GM23248 (cell line): Measurements from ENCODE around the gene NCR1. TPM values are rescaled to one million over a fixed set of nuclear protein-coding genes. Genes with fewer than 3 reads are reported as not detected.
"Not testable (repeated sequence)": the region's sequence is repeated elsewhere in the genome, so short reads cannot be mapped to it uniquely, and the experiment has no call there.

ENCODE experiments used
- DNase-seq: peaks from one replicate; pipeline ENCODE4 v3.0.0-alpha.2; 2015
- H2AFZ ChIP-seq: fragments of 200-600 bp; sonication (generic); 2 replicates; pipeline ENCODE4 v1.6.1; 2016; ENCODE audit warnings: antibody characterized with exemption
- H3F3A ChIP-seq: fragments of 200-600 bp; sonication (generic); 2 replicates; pipeline ENCODE4 v1.6.1; 2016; ENCODE audit warnings: mild to moderate bottlenecking, antibody characterized with exemption, mixed run types; ENCODE audit not compliant: insufficient read depth
- H3K27ac ChIP-seq: fragments of 200-600 bp; sonication (generic); 2 replicates; pipeline ENCODE4 v1.5.1; 2016; ENCODE audit warnings: mild to moderate bottlenecking
- H3K27me3 ChIP-seq: fragments of 200-600 bp; sonication (generic); replicated peaks from 2 replicates; pipeline ENCODE4 v1.6.1; 2016; ENCODE audit warnings: mild to moderate bottlenecking; ENCODE audit not compliant: insufficient read depth
- H3K36me3 ChIP-seq: fragments of 200-600 bp; sonication (generic); 2 replicates; pipeline ENCODE4 v1.6.1; 2016; ENCODE audit warnings: low read depth, mild to moderate bottlenecking
- H3K4me1 ChIP-seq: fragments of 200-600 bp; sonication (generic); 2 replicates; pipeline ENCODE4 v1.6.1; 2016; ENCODE audit warnings: mild to moderate bottlenecking; ENCODE audit not compliant: insufficient read depth
- H3K4me2 ChIP-seq: fragments of 200-600 bp; sonication (generic); one replicate; pipeline ENCODE4 v1.6.1; 2016; ENCODE audit warnings: mild to moderate bottlenecking; ENCODE audit not compliant: unreplicated experiment
- H3K4me3 ChIP-seq: fragments of 200-600 bp; sonication (generic); 2 replicates; pipeline ENCODE4 v1.5.1; 2016; ENCODE audit warnings: mild to moderate bottlenecking
- H3K79me2 ChIP-seq: fragments of 200-600 bp; sonication (generic); 2 replicates; pipeline ENCODE4 v1.6.1; 2016; ENCODE audit warnings: mild to moderate bottlenecking; ENCODE audit not compliant: insufficient read depth
- H3K9ac ChIP-seq: fragments of 200-600 bp; sonication (generic); 2 replicates; pipeline ENCODE4 v1.6.1; 2016; ENCODE audit warnings: mild to moderate bottlenecking
- H3K9me2 ChIP-seq: fragments of 200-600 bp; sonication (generic); 2 replicates; pipeline ENCODE4 v1.6.1; 2016; ENCODE audit warnings: mixed run types, mild to moderate bottlenecking, moderate library complexity; ENCODE audit not compliant: insufficient read depth
- H3K9me3 ChIP-seq: fragments of 200-600 bp; sonication (generic); one replicate; pipeline ENCODE4 v1.6.1; 2017; ENCODE audit warnings: low read depth
- H4K20me1 ChIP-seq: fragments of 200-600 bp; sonication (generic); 2 replicates; pipeline ENCODE4 v1.6.0; 2016; ENCODE audit not compliant: insufficient read depth
- EZH2 ChIP-seq: fragments of 200-600 bp; sonication (generic); IDR thresholded peaks from 2 replicates; pipeline ENCODE4 v1.6.1; 2018; ENCODE audit warnings: antibody characterized with exemption, mild to moderate bottlenecking; ENCODE audit not compliant: insufficient read depth, poor library complexity, severe bottlenecking
- EZH2phosphoT487 ChIP-seq: fragments of 200-600 bp; sonication (generic); IDR thresholded peaks from 2 replicates; pipeline ENCODE4 v1.6.1; 2018; ENCODE audit warnings: antibody characterized with exemption, moderate library complexity, mild to moderate bottlenecking, low read depth; ENCODE audit not compliant: insufficient read depth
- WGBS, 2 experiments: methylation state at CpG; one replicate each; pipeline ENCODE4 v1.1.6; 2015 to 2017; ENCODE audit warnings: low lambda C conversion rate in 2 of 2, low coverage in 1 of 2; ENCODE audit errors: missing lambda C conversion rate in 2 of 2; 5-methylcytosine and 5-hydroxymethylcytosine counted together
- in situ Hi-C: fragments of 300-500 bp; cut with MboI; formaldehyde crosslinking; loops from 2 replicates; pipeline ENCODE4 v1.15.0; 2020
- polyA plus RNA-seq: library from polyadenylated mRNA; unstranded; fragments of >200 nt; fragmentation: Nextera tagmentation; extraction: Ambion mirVana; gene quantifications from 2 replicates; pipeline ENCODE4 v1.2.1, GENCODE V29; 2016
- total RNA-seq: library from RNA; depleted of rRNA; stranded (reverse); fragments of >200 nt; shearing (Covaris generic); gene quantifications from 2 replicates; pipeline ENCODE4 v1.2.3, GENCODE V29; 2014

The NCR1 gene
- total and polyA plus RNA-seq, 2 experiments from 2014 or later = not detected

- in situ Hi-C loops = no loop called here
- TF ChIP-seq EZH2 (no peak), EZH2phosphoT487 (no peak)
- 60 to 70% methylated on average over 6 of the region's 6 CpGs for WGBS, 2 experiments
Measured at GRCh38 chr19:54903303-54903702, 2.6 kb upstream of the NCR1 start.

GRCh38 chr19:54904261-54904660, 1.7 kb upstream of the NCR1 start:
- H3K27me3 ChIP-seq, H3K9ac ChIP-seq, in situ Hi-C loops, H3K4me3 ChIP-seq, H3K36me3 ChIP-seq, H3K4me2 ChIP-seq, H3K9me2 ChIP-seq, H3K9me3 ChIP-seq, H3K79me2 ChIP-seq, DNase-seq, H3K27ac ChIP-seq, H3K4me1 ChIP-seq, H4K20me1 ChIP-seq, H3F3A ChIP-seq, H2AFZ ChIP-seq: not testable (repeated sequence)
- WGBS, 2 experiments = 38 to 41% methylated on average over 4 of the region's 4 CpGs

More at GRCh38 chr19:54903303-54903702, 2.6 kb upstream of the NCR1 start:
- Histone ChIP-seq H3K9me3 (no peaks in the 10 kb centered on the region), H3F3A (no peaks in the 10 kb centered on the region), H3K27ac (no peak overlapping the region), H3K9ac (no peak overlapping the region), H4K20me1 (no peaks in the 10 kb centered on the region), H3K36me3 (no peaks in the 10 kb centered on the region), H3K79me2 (no peaks in the 10 kb centered on the region), H3K9me2 (no peaks in the 10 kb centered on the region), H2AFZ (no peak overlapping the region), H3K4me3 (no peak overlapping the region), H3K4me2 (no peak overlapping the region), H3K4me1 (no peaks in the 10 kb centered on the region), H3K27me3 (no peaks in the 10 kb centered on the region)
- DNase-seq = no peak

- no peak overlapping the region for H3K27ac ChIP-seq
- 4% methylated on average over 5 of the region's 5 CpGs for WGBS, 2 experiments
- no peaks in the 10 kb centered on the region for H3K9me3 ChIP-seq
- in situ Hi-C loops = no loop called here
- no peak for TF ChIP-seq EZH2
- no peak for TF ChIP-seq EZH2phosphoT487
- no peaks in the 10 kb centered on the region for H3K79me2 ChIP-seq
- no peaks in the 10 kb centered on the region for H3K36me3 ChIP-seq
- no peak overlapping the region for H3K9ac ChIP-seq
- no peak for DNase-seq
- H3K4me3 ChIP-seq = no peak overlapping the region
- no peaks in the 10 kb centered on the region for H3K27me3 ChIP-seq
- no peaks in the 10 kb centered on the region for H4K20me1 ChIP-seq
- H2AFZ ChIP-seq = no peak overlapping the region
- H3F3A ChIP-seq = no peaks in the 10 kb centered on the region
- no peaks in the 10 kb centered on the region for H3K4me1 ChIP-seq
- H3K9me2 ChIP-seq = no peaks in the 10 kb centered on the region
- no peak overlapping the region for H3K4me2 ChIP-seq
Measured at GRCh38 chr19:54905421-54905802, 536 bp upstream of the NCR1 start.

GRCh38 chr19:54906819-54907218, 871 bp downstream of the NCR1 start:
- no peak for TF ChIP-seq EZH2phosphoT487
- TF ChIP-seq EZH2 = no peak
- Histone ChIP-seq H3K79me2 (no peaks in the 10 kb centered on the region), H3K27ac (no peak overlapping the region), H2AFZ (no peak overlapping the region), H3K4me2 (no peak overlapping the region), H3K9me3 (no peaks in the 10 kb centered on the region), H3K4me3 (no peak overlapping the region), H4K20me1 (no peaks in the 10 kb centered on the region), H3K27me3 (no peaks in the 10 kb centered on the region), H3K9ac (no peak overlapping the region), H3K36me3 (no peaks in the 10 kb centered on the region), H3K9me2 (no peaks in the 10 kb centered on the region), H3F3A (no peaks in the 10 kb centered on the region), H3K4me1 (no peaks in the 10 kb centered on the region)
- DNase-seq = no peak
- in situ Hi-C loops = no loop called here
- 25 to 28% methylated on average over 7 of the region's 7 CpGs for WGBS, 2 experiments

GRCh38 chr19:54907899-54908298, 2.0 kb downstream of the NCR1 start:
- H3K27me3 ChIP-seq, DNase-seq, H2AFZ ChIP-seq, H3K9me3 ChIP-seq, H3K4me2 ChIP-seq, H3K9ac ChIP-seq, H3K9me2 ChIP-seq, H3K36me3 ChIP-seq, H4K20me1 ChIP-seq, H3F3A ChIP-seq, in situ Hi-C loops, H3K79me2 ChIP-seq, H3K27ac ChIP-seq, H3K4me1 ChIP-seq, H3K4me3 ChIP-seq: not testable (repeated sequence)
- 41 to 42% methylated on average over 3 to 4 of the region's 5 CpGs for WGBS, 2 experiments
